ENCODE results near the gene KCNT2. TPM values are rescaled to one million over a fixed set of nuclear protein-coding genes. Genes with fewer than 3 reads are reported as not detected.

Gene KCNT2
- total RNA-seq, 4 donors from 2014 or later, result 6.5 to 16.6 (median 8.0) TPM

- H3K36me3 ChIP-seq, result no peaks in the 10 kb centered on the region
- no peak overlapping the region for H3K27ac ChIP-seq (replicated peaks in 1 of 4)
- H3K4me3 ChIP-seq, result no peak overlapping the region
- peaks cover 0 to 9% (median 0%) of the 10 kb centered on the region in 4 donors for H3K4me1 ChIP-seq
- no peaks in the 10 kb centered on the region for H3K27me3 ChIP-seq
- DNase-seq (ENCODE audit: extremely low spot score), result no peak
- H3K9me3 ChIP-seq, result no peaks in the 10 kb centered on the region
- 95% methylated on average over 8 of the region's 8 CpGs for WGBS
- TF ChIP-seq POLR2A (IDR thresholded peaks at IDR 0.05; ENCODE audit: low read depth) (no peak), EP300 (IDR thresholded peaks at IDR 0.05) (no peak), CTCF (IDR thresholded peaks at IDR 0.05) (no peak), POLR2AphosphoS5 (IDR thresholded peaks at IDR 0.05) (no peak)
- intact Hi-C loops (cut with DNase I), result no loop called here
Observed at GRCh38 chr1:196501760-196502428, 106.3 kb downstream of the KCNT2 start.

- no peak overlapping the region for H3K4me3 ChIP-seq
- H3K4me1 ChIP-seq, result peaks cover 0 to 9% (median 0%) of the 10 kb centered on the region in 4 donors
- DNase-seq (ENCODE audit: extremely low spot score), result no peak
- TF ChIP-seq EP300 (IDR thresholded peaks at IDR 0.05), result no peak
- TF ChIP-seq POLR2AphosphoS5 (IDR thresholded peaks at IDR 0.05), result no peak
- TF ChIP-seq CTCF (IDR thresholded peaks at IDR 0.05), result no peak
- no peak for TF ChIP-seq POLR2A (IDR thresholded peaks at IDR 0.05; ENCODE audit: low read depth)
- intact Hi-C loops (cut with DNase I), result no loop called here
- no peaks in the 10 kb centered on the region for H3K36me3 ChIP-seq
- WGBS, result 89% methylated on average over 4 of the region's 4 CpGs
- H3K9me3 ChIP-seq, result no peaks in the 10 kb centered on the region
- no peak overlapping the region for H3K27ac ChIP-seq (replicated peaks in 1 of 4)
- no peaks in the 10 kb centered on the region for H3K27me3 ChIP-seq
Observed at GRCh38 chr1:196497817-196498216, 110.4 kb downstream of the KCNT2 start.

- Histone ChIP-seq H3K4me1 (peaks cover 0 to 6% (median 0%) of the 10 kb centered on the region in 4 donors), H3K4me3 (no peak overlapping the region), H3K36me3 (no peaks in the 10 kb centered on the region), H3K27me3 (no peaks in the 10 kb centered on the region), H3K27ac (replicated peaks in 1 of 4) (no peak overlapping the region), H3K9me3 (no peaks in the 10 kb centered on the region)
- 98% methylated on average over 5 of the region's 5 CpGs for WGBS
- DNase-seq (ENCODE audit: extremely low spot score), result no peak
- intact Hi-C loops (cut with DNase I), result no loop called here
- TF ChIP-seq POLR2A (IDR thresholded peaks at IDR 0.05; ENCODE audit: low read depth) (no peak), EP300 (IDR thresholded peaks at IDR 0.05) (no peak), POLR2AphosphoS5 (IDR thresholded peaks at IDR 0.05) (no peak), CTCF (IDR thresholded peaks at IDR 0.05) (no peak)
Observed at GRCh38 chr1:196494766-196495165, 113.5 kb downstream of the KCNT2 start.

- Histone ChIP-seq H3K4me1 (peaks cover 0 to 6% (median 0%) of the 10 kb centered on the region in 4 donors), H3K36me3 (no peaks in the 10 kb centered on the region), H3K9me3 (no peaks in the 10 kb centered on the region), H3K4me3 (no peak overlapping the region), H3K27me3 (no peaks in the 10 kb centered on the region), H3K27ac (replicated peaks in 1 of 4) (no peak overlapping the region)
- TF ChIP-seq EP300 (IDR thresholded peaks at IDR 0.05) (no peak), POLR2AphosphoS5 (IDR thresholded peaks at IDR 0.05) (no peak), CTCF (IDR thresholded peaks at IDR 0.05) (no peak), POLR2A (IDR thresholded peaks at IDR 0.05; ENCODE audit: low read depth) (no peak)
- WGBS, result 96% methylated on average over 4 of the region's 4 CpGs
- intact Hi-C loops (cut with DNase I), result no loop called here
- no peak for DNase-seq (ENCODE audit: extremely low spot score)
Observed at GRCh38 chr1:196493881-196494280, 114.4 kb downstream of the KCNT2 start.

- TF ChIP-seq CTCF (IDR thresholded peaks at IDR 0.05) (no peak), POLR2AphosphoS5 (IDR thresholded peaks at IDR 0.05) (no peak), POLR2A (IDR thresholded peaks at IDR 0.05; ENCODE audit: low read depth) (no peak), EP300 (IDR thresholded peaks at IDR 0.05) (no peak)
- H3K4me3 ChIP-seq, result no peak overlapping the region
- no peak for DNase-seq (ENCODE audit: extremely low spot score)
- H3K36me3 ChIP-seq, result no peaks in the 10 kb centered on the region
- no peaks in the 10 kb centered on the region for H3K9me3 ChIP-seq
- no peak overlapping the region for H3K27ac ChIP-seq (replicated peaks in 1 of 4)
- peaks cover 0 to 6% (median 0%) of the 10 kb centered on the region in 4 donors for H3K4me1 ChIP-seq
- H3K27me3 ChIP-seq, result no peaks in the 10 kb centered on the region
- intact Hi-C loops (cut with DNase I), result no loop called here
Observed at GRCh38 chr1:196488579-196488978, 119.7 kb downstream of the KCNT2 start.
